Left renal pelvis (tissue), 4 donors: ENCODE measurements around the gene CD81. TPM values are rescaled to one million over a fixed set of nuclear protein-coding genes. Genes with fewer than 3 reads are reported as not detected.
A peak's percentile ranks its signal among the peaks of the same experiment; 100 is the strongest.

Experiments used
- DNase-seq, 4 donors: peaks; one replicate each; pipeline ENCODE4 v3.0.0-alpha.2; 2013; ENCODE audit warnings: low read depth in 4 of 4, low spot score in 3 of 4
- polyA plus RNA-seq, 4 donors: library from polyadenylated mRNA; unstranded; fragments of 120-200 nt; gene quantifications; one replicate each; pipeline ENCODE4 v1.2.1, GENCODE V29; 2013; ENCODE audit not compliant: insufficient read length in 4 of 4

The CD81 gene
- polyA plus RNA-seq, 4 donors, result 571 to 870 (median 604) TPM

- DNase-seq, result no peak
These were observed 2.5 kb upstream of the CD81 start for GRCh38 chr11:2374456-2375201.

- DNase-seq, result no peak
These were observed 1.7 kb upstream of the CD81 start for GRCh38 chr11:2375341-2375853.

GRCh38 chr11:2375964-2376551, 1.1 kb upstream of the CD81 start:
- DNase-seq, result no peak

GRCh38 chr11:2377511-2378443, 667 bp downstream of the CD81 start:
- DNase-seq, result no peak

GRCh38 chr11:2378527-2379210, 1.6 kb downstream of the CD81 start:
- DNase-seq, result peak in 1 of 4 donors; percentile 50

GRCh38 chr11:2379466-2380174, 2.5 kb downstream of the CD81 start:
- DNase-seq, result no peak

GRCh38 chr11:2380396-2380795, 3.3 kb downstream of the CD81 start:
- DNase-seq, result no peak

GRCh38 chr11:2380807-2381350, 3.8 kb downstream of the CD81 start:
- no peak for DNase-seq

- DNase-seq, result no peak
These were observed 4.5 kb downstream of the CD81 start for GRCh38 chr11:2381494-2382128.

GRCh38 chr11:2382129-2382517, 5.0 kb downstream of the CD81 start:
- DNase-seq, result no peak

GRCh38 chr11:2382936-2383851, 6.1 kb downstream of the CD81 start:
- no peak for DNase-seq

- DNase-seq, result no peak
These were observed 7.0 kb downstream of the CD81 start for GRCh38 chr11:2383852-2384804.

GRCh38 chr11:2385156-2386151, 8.3 kb downstream of the CD81 start:
- DNase-seq, result no peak

GRCh38 chr11:2386591-2386990, 9.5 kb downstream of the CD81 start:
- no peak for DNase-seq

- DNase-seq, result no peak
These were observed 10.3 kb downstream of the CD81 start for GRCh38 chr11:2387266-2387987.
